Liver (tissue), 9 donors: Measurements from ENCODE around the gene LAMA1. TPM values are rescaled to one million over a fixed set of nuclear protein-coding genes. Genes with fewer than 3 reads are reported as not detected.

Experiments
- DNase-seq: peaks from one replicate; pipeline ENCODE4 v3.0.0-alpha.2; 2017; ENCODE audit warnings: low spot score
- H3K27ac ChIP-seq, 2 donors: one replicate each; pipeline ENCODE4 v1.7.0; 2013; ENCODE audit warnings: inconsistent platforms in 2 of 2, low read length in 2 of 2, control low read depth in 1 of 2, low read depth in 1 of 2, mild to moderate bottlenecking in 1 of 2
- H3K27me3 ChIP-seq, 4 donors: one replicate each; pipeline versions ENCODE4 v1.6.1 to v1.7.0; 2013; ENCODE audit warnings: low read length in 3 of 4, inconsistent platforms in 1 of 4, mild to moderate bottlenecking in 1 of 4, moderate library complexity in 1 of 4; ENCODE audit not compliant: control insufficient read depth in 4 of 4, insufficient read depth in 4 of 4
- H3K36me3 ChIP-seq, 4 donors: one replicate each; pipeline versions ENCODE4 v1.6.1 to v1.7.0; 2013; ENCODE audit warnings: low read length in 3 of 4, mild to moderate bottlenecking in 3 of 4, low read depth in 1 of 4, moderate library complexity in 1 of 4; ENCODE audit not compliant: control insufficient read depth in 4 of 4, insufficient read depth in 3 of 4
- H3K4me1 ChIP-seq, 4 donors: one replicate each; pipeline versions ENCODE4 v1.6.1 to v1.7.0; 2013; ENCODE audit warnings: low read length in 3 of 4, mild to moderate bottlenecking in 3 of 4, moderate library complexity in 1 of 4; ENCODE audit not compliant: control insufficient read depth in 4 of 4, insufficient read depth in 4 of 4
- H3K4me3 ChIP-seq, 3 donors: one replicate each; pipeline versions ENCODE4 v1.6.1 to v1.7.0; 2013; ENCODE audit warnings: low read length in 3 of 3, control low read depth in 1 of 3, low read depth in 1 of 3, mild to moderate bottlenecking in 1 of 3
- H3K9ac ChIP-seq, 2 donors: one replicate each; pipeline ENCODE4 v1.7.0; 2013; ENCODE audit warnings: low read length in 2 of 2, mild to moderate bottlenecking in 2 of 2, moderate library complexity in 2 of 2, control low read depth in 1 of 2, low read depth in 1 of 2
- H3K9me3 ChIP-seq, 4 donors: one replicate each; pipeline versions ENCODE4 v1.6.1 to v1.7.0; 2013; ENCODE audit warnings: low read length in 3 of 4; ENCODE audit not compliant: control insufficient read depth in 4 of 4
- CTCF ChIP-seq: fragments of 150-350 bp; IDR thresholded peaks from 2 replicates; pipeline ENCODE4 v1.5.1; 2017; ENCODE audit warnings: improper control_type of control experiment, low read depth, low read length; ENCODE audit not compliant: missing input control
- FOXA1 ChIP-seq: IDR thresholded peaks from 2 replicates; pipeline ENCODE4 v1.6.1; 2016; ENCODE audit warnings: antibody characterized with exemption
- FOXA2 ChIP-seq: IDR thresholded peaks from 2 replicates; pipeline ENCODE4 v1.6.1; 2016; ENCODE audit warnings: antibody characterized with exemption
- GABPA ChIP-seq, 2 donors: IDR thresholded peaks in 1 of 2; conservative IDR thresholded peaks in 1 of 2; 2 replicates each; pipeline ENCODE4 v1.6.1; 2016; ENCODE audit warnings: antibody characterized with exemption in 2 of 2, mild to moderate bottlenecking in 1 of 2, moderate library complexity in 1 of 2
- HNF4A ChIP-seq, 2 donors: conservative IDR thresholded peaks; 2 replicates each; pipeline ENCODE4 v1.6.1; 2016; ENCODE audit warnings: antibody characterized with exemption in 2 of 2, mild to moderate bottlenecking in 2 of 2
- HNF4G ChIP-seq: IDR thresholded peaks from 2 replicates; pipeline ENCODE4 v1.6.1; 2016; ENCODE audit warnings: antibody characterized with exemption
- JUND ChIP-seq, 2 donors: IDR thresholded peaks; 2 replicates each; pipeline ENCODE4 v1.6.1; 2016; ENCODE audit warnings: antibody characterized with exemption in 2 of 2
- MAX ChIP-seq: IDR thresholded peaks from 2 replicates; pipeline ENCODE4 v1.6.1; 2016; ENCODE audit warnings: antibody characterized with exemption
- NR2F2 ChIP-seq: IDR thresholded peaks from 2 replicates; pipeline ENCODE4 v1.6.1; 2016; ENCODE audit warnings: antibody characterized with exemption
- RAD21 ChIP-seq, 2 donors: IDR thresholded peaks; 2 replicates each; pipeline ENCODE4 v1.6.1; 2016; ENCODE audit warnings: antibody characterized with exemption in 2 of 2, mild to moderate bottlenecking in 2 of 2
- RXRA ChIP-seq, 2 donors: IDR thresholded peaks; 2 replicates each; pipeline ENCODE4 v1.6.1; 2017 to 2018; ENCODE audit warnings: antibody characterized with exemption in 2 of 2, mild to moderate bottlenecking in 1 of 2
- SP1 ChIP-seq: IDR thresholded peaks from 2 replicates; pipeline ENCODE4 v1.6.1; 2018; ENCODE audit warnings: antibody characterized with exemption, mild to moderate bottlenecking
- TAF1 ChIP-seq: conservative IDR thresholded peaks from 2 replicates; pipeline ENCODE4 v1.6.1; 2016; ENCODE audit warnings: antibody characterized with exemption, mild to moderate bottlenecking
- ZBTB33 ChIP-seq: IDR thresholded peaks from 2 replicates; pipeline ENCODE4 v1.6.1; 2016; ENCODE audit warnings: antibody characterized with exemption
- WGBS: extraction: QIAGEN DNeasy Blood & Tissue Kit; methylation state at CpG from one replicate; pipeline ENCODE4 v1.1.7; 2013; 5-methylcytosine and 5-hydroxymethylcytosine counted together
- polyA plus RNA-seq, 2 donors: library from polyadenylated mRNA; stranded (reverse) in 1 of 2; unstranded in 1 of 2; fragments of 200-250 nt in 1 of 2; fragments of >200 nt in 1 of 2; fragmentation: Nextera tagmentation in 1 of 2; extraction: Ambion mirVana in 1 of 2; gene quantifications; one replicate each; pipeline versions ENCODE4 v1.2.1 to v1.2.3, GENCODE V29; 2013 to 2015
- total RNA-seq, 2 donors: library from RNA; depleted of rRNA; stranded (reverse); fragments of >200 nt; gene quantifications; one replicate each; pipeline ENCODE4 v1.2.3, GENCODE V29; 2014
- TF ChIP-seq, protein P1 (sequence below): IDR thresholded peaks from 2 replicates; pipeline ENCODE4 v1.6.1; 2016; ENCODE audit warnings: antibody characterized with exemption, mild to moderate bottlenecking
- TF ChIP-seq, protein P2 (sequence below): IDR thresholded peaks from 2 replicates; pipeline ENCODE4 v1.6.1; 2016; ENCODE audit warnings: antibody characterized with exemption
- donor health status: healthy.
- donor health status: healthy.
- donor health status: healthy.
- donor health status: healthy.
- donor health status: healthy.

LAMA1 gene
- total and polyA plus RNA-seq, 4 donors: 0.05 to 0.67 (median 0.43) TPM

- H3K4me3 ChIP-seq: no peak overlapping the region
- H3K9me3 ChIP-seq: no peaks in the 10 kb centered on the region
- no peaks in the 10 kb centered on the region for H3K4me1 ChIP-seq
- no peak for DNase-seq
- WGBS: 83% methylated on average over 2 of the region's 2 CpGs
- no peaks in the 10 kb centered on the region for H3K36me3 ChIP-seq
- no peak overlapping the region for H3K27ac ChIP-seq
- TF ChIP-seq RAD21 (IDR thresholded peaks at IDR 0.05) (no peak), NR2F2 (no peak), TAF1 (no peak), FOXA1 (no peak), SP1 (no peak), CTCF (no peak), HNF4A (conservative IDR thresholded peaks at IDR 0.05) (no peak), MAX (no peak), ZBTB33 (no peak)
- TF ChIP-seq, protein P1, sequence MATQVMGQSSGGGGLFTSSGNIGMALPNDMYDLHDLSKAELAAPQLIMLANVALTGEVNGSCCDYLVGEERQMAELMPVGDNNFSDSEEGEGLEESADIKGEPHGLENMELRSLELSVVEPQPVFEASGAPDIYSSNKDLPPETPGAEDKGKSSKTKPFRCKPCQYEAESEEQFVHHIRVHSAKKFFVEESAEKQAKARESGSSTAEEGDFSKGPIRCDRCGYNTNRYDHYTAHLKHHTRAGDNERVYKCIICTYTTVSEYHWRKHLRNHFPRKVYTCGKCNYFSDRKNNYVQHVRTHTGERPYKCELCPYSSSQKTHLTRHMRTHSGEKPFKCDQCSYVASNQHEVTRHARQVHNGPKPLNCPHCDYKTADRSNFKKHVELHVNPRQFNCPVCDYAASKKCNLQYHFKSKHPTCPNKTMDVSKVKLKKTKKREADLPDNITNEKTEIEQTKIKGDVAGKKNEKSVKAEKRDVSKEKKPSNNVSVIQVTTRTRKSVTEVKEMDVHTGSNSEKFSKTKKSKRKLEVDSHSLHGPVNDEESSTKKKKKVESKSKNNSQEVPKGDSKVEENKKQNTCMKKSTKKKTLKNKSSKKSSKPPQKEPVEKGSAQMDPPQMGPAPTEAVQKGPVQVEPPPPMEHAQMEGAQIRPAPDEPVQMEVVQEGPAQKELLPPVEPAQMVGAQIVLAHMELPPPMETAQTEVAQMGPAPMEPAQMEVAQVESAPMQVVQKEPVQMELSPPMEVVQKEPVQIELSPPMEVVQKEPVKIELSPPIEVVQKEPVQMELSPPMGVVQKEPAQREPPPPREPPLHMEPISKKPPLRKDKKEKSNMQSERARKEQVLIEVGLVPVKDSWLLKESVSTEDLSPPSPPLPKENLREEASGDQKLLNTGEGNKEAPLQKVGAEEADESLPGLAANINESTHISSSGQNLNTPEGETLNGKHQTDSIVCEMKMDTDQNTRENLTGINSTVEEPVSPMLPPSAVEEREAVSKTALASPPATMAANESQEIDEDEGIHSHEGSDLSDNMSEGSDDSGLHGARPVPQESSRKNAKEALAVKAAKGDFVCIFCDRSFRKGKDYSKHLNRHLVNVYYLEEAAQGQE: no peak
- peaks cover 0 to 2% (median 0%) of the 10 kb centered on the region in 4 donors for H3K27me3 ChIP-seq
- H3K9ac ChIP-seq: no peak overlapping the region
Observed at GRCh38 chr18:7070466-7070865, 47.1 kb downstream of the LAMA1 start.

DNA sequence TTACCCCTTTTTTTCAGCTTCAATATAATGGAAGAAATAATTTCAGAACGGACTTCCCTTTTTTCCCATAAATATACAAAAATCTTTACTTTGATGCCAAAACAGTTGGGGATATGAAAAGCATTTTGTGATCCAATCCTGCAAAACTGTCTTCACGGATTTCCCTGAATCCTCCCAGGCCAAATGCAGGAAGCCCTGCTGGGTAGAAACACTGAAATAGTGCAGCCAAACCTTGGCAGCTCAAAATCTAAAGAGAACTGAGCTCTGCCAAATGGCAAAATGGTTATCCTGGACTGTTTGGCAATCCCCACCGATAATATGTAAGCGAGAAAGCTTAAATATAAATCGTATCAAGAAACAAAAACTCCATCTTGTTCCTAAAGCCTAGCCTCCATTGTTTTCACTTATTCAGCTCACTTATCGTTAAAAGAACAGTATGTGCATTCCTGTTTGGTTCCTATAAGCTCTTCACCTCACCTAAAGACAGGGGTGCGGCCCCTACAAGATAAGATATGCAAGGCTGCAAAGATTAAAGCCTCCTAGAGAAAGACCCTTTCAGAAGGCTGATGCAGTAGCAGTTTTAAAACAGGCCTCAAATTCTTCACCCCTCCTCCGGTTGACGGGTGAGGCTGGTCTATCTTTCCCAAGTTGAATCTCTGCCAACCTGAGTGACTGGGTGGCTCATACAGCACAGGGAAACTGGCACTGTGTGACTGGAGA is 48.6 kb downstream of the LAMA1 start:
- H3K27ac ChIP-seq: no peak overlapping the region
- DNase-seq: no peak
- H3K4me3 ChIP-seq: no peak overlapping the region
- 84% methylated on average over 9 of the region's 9 CpGs for WGBS
- H3K27me3 ChIP-seq: peaks cover 0 to 2% (median 0%) of the 10 kb centered on the region in 4 donors
- no peaks in the 10 kb centered on the region for H3K4me1 ChIP-seq
- H3K36me3 ChIP-seq: no peaks in the 10 kb centered on the region
- H3K9me3 ChIP-seq: no peaks in the 10 kb centered on the region
- H3K9ac ChIP-seq: no peak overlapping the region
- TF ChIP-seq MAX: no peak
- no peak for TF ChIP-seq RXRA (IDR thresholded peaks at IDR 0.05)
- no peak for TF ChIP-seq GABPA (IDR thresholded peaks at IDR 0.05 in 1 of 2, conservative IDR thresholded peaks at IDR 0.05 in 1 of 2)
- no peak for TF ChIP-seq NR2F2
- TF ChIP-seq TAF1: no peak
- no peak for TF ChIP-seq FOXA2
- no peak for TF ChIP-seq ZBTB33
- TF ChIP-seq HNF4G: no peak
- TF ChIP-seq, protein P2, sequence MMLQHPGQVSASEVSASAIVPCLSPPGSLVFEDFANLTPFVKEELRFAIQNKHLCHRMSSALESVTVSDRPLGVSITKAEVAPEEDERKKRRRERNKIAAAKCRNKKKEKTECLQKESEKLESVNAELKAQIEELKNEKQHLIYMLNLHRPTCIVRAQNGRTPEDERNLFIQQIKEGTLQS: no peak
- TF ChIP-seq FOXA1: no peak
- no peak for TF ChIP-seq RAD21 (IDR thresholded peaks at IDR 0.05)
- TF ChIP-seq, protein P1: no peak
- no peak for TF ChIP-seq HNF4A (conservative IDR thresholded peaks at IDR 0.05)
- TF ChIP-seq SP1: no peak
- TF ChIP-seq JUND (IDR thresholded peaks at IDR 0.05): no peak
